Activated T-helper 1 cell treated with anti-CD3 and anti-CD28 coated beads, Interleukin-2, amount 50 U/mL, for 16 hours (primary cell): ENCODE measurements around the gene ANO10.
"Not testable (repeated sequence)": the region's sequence is repeated elsewhere in the genome, so short reads cannot be mapped to it uniquely, and the experiment has no call there.

Source experiments
- DNase-seq, 2 donors: peaks; one replicate each; pipeline ENCODE4 v3.0.0-alpha.2; 2020; ENCODE audit warnings: low read depth in 1 of 2, low spot score in 1 of 2

Gene ANO10, protein sequence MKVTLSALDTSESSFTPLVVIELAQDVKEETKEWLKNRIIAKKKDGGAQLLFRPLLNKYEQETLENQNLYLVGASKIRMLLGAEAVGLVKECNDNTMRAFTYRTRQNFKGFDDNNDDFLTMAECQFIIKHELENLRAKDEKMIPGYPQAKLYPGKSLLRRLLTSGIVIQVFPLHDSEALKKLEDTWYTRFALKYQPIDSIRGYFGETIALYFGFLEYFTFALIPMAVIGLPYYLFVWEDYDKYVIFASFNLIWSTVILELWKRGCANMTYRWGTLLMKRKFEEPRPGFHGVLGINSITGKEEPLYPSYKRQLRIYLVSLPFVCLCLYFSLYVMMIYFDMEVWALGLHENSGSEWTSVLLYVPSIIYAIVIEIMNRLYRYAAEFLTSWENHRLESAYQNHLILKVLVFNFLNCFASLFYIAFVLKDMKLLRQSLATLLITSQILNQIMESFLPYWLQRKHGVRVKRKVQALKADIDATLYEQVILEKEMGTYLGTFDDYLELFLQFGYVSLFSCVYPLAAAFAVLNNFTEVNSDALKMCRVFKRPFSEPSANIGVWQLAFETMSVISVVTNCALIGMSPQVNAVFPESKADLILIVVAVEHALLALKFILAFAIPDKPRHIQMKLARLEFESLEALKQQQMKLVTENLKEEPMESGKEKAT

DNA sequence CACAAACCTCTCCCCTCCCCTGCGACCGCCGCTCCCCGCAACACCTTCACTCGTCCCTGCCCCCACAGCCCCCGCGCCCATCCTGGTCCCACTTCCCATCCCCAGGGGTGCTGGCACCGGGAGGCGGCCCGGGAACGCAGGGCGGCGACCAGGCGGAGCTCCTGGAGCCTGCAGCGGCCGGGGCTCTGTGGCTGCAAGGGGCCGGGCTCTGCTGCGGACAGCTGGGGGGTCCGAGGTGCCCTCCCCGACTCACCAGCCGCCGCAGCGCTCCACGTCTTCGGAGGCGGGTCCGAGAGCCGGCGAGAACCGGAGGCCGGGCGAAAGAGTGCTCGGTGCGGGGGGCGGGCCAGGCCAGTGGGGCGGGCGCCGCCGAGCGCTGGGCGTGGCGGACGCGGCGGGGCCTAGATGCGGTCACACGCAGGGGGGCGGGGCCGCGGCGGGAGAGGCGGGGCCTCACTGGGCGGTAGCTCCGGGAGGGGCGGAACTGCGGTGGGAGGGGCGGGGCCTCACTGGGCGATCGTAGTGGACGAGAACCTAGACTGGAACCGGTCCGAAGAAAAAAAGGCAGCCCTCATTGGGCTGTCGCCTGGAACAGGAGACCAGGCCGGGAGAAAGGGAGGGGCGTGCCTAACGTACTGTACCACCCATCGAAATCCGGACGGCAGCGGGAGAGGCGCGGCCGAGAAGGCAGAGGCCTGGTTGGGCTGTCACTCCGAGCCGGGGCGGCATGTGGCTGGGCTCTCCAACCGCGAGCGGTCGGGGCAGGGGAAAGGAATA, at the start of gene ANO10:
TSS of gene ANO10 (minus strand) at position 356 of the 777 bp plus-strand sequence. CDS start 16,159 bp downstream, outside the sequence.
- DNase-seq: peak; percentile 93 to 94

DNA sequence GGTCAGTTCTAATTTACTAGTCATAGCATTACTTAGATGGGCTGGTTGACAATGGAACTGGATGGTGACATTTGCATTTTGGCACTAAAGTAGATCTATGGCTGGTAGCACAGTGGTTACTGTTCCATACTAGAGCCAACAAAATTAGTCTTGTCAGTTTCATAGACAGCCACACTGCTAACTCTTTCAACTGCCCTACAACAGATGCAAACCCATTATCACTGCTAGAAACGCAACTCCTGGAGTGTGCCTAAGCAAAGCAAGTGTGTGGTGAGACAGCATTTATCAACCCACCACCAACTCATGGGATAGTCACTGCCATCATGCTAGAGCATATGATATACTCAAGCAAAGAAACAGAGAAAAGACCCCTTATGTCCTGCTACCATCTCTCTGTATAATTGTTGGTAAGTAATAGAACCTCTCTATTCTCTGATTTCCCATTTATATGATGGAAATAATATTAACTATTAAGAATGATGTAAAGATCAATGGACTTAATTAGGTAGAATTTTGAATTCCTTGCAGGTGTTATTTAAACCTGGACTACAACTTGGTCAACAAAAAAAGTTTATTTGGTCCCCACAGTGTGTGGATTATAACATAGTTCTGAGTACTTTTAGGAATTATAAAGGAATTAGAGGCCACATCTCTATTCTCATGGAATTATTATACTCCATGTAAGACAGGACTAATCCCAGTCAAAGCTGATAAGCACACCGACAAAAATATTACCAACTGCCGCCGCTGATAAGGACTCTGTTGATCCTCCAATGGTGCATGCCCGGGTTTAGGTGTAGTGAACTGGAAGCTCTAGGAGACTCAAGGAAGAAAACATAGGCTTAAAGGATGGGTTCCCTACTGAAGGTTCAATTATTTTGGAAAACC, 49.1 kb upstream of the ANO10 start:
- DNase-seq: no peak

DNA sequence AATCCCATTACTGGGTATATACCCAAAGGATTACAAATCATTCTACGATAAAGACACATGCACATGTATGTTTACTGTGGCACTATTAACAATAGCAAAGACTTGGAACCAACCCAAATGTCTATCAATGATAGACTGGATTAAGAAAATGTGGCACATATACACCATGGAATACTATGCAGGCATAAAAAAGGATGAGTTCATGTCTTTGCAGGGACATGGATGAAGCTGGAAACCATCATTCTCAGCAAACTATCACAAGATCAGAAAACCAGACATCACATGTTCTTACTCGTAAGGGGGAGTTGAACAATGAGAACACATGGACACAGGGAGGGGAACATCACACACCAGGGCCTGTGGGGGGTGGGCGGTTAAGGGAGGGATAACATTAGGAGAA, 43.2 kb upstream of the ANO10 start:
- DNase-seq: not testable (repeated sequence)

DNA sequence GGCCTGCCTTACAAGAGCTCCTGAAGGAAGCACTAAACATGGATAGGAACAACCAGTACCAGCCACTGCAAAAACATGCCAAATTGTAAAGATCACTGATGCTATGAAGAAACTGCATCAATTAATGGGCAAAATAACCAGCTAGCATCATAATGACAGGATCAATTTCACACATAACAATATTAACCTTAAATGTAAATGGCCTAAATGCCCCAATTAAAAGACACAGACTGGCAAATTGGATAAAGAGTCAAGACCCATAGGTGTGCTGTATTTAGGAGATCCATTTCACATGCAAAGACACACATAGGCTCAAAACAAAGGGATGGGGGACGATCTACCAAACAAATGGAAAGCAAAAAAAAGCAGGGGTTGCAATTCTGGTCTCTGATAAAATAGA, 39.6 kb upstream of the ANO10 start:
- not testable (repeated sequence) for DNase-seq

DNA sequence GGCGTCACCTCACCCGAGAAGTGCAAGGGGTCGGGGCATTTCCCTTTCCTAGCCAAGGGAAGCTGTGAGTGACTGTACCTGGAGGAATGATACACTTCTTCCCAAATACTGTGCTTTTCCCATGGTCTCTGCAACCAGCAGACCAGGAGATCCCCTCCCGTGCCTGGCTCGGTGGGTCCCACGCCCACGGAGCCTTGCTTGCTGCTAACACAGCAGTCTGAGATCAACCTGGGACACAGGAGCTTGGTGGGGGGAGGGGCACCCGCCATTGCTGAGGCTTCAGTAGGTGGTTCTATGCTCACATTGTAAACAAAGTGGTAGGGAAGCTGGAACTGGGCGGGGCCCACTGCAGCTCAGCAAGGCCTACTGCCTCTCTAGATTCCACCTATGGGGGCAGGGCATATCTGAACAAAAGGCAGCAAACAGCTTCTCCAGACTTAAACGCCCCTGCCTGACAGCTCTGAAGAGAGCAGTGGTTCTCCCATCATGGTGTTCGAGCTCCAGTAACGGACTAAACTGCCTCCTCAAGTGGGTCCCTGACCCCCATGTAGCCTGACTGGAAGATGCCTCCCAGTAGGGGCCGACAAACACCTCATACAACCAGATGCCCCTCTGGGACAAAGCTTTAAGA, 37.6 kb upstream of the ANO10 start:
- no peak for DNase-seq

DNA sequence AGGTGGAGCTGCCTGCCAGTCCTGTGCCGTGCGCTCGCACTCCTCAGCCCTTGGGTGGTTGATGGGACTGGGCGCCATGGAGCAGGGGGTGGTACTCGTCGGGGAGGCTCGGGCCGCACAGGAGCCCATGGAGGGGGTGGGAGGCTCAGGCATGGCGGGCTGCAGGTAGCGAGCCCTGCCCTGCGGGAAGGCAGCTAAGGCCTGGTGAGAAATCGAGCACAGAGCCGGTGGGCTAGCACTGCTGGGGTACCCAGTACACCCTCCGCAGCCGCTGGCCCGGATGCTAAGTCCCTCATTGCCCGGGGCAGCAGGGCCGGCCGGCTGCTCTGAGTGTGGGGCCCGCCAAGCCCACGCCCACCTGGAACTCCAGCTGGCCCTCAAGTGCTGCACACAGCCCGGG, 34.6 kb upstream of the ANO10 start:
- DNase-seq: not testable (repeated sequence)

DNA sequence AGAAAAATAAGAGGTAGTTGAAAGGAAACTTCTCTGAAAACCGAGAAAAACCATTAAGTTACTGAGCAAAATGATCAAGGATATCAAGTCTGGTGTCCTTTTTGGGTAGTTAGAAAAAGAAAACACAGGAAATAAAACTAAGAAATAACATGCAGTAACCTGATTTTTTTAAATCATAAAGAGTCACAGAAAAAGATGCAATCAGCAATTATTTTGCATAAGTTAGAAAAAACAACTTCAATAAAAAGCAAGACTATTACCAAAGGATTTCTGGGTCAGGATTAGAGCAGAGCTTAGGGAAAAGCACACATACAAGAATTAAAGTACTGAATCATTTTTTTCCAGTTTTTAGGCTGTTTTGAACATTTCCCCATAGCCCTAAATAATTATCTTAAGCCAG, 28.5 kb upstream of the ANO10 start:
- DNase-seq: no peak

DNA sequence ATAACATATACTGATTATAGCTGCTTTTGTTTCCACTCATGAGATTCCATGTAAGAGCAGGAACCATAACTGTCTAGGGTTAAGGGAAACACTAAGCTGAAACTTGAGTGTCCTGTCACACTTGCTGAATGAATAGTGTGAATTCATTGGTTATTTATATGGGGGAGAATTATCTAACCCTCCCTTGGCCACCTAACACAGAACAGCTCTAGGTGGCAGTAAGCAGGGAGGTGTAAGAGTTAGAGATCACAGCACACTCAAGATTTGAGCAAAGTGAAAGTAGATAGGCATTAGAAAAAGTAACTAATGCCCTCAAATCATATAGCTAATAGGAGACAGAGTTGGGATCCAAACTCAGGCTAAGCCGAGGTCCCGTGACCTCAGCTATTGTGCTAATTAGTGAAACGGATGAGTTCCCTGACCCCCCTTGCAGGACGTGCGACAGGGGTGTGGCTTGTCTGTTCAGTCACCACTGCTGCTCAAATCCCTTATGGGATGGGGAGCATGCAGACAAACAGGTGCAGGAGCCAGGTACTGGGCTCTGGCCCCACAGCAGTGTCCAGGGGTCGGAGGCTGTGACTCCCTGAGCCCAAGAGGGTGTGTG, 27.7 kb upstream of the ANO10 start:
- no peak for DNase-seq

DNA sequence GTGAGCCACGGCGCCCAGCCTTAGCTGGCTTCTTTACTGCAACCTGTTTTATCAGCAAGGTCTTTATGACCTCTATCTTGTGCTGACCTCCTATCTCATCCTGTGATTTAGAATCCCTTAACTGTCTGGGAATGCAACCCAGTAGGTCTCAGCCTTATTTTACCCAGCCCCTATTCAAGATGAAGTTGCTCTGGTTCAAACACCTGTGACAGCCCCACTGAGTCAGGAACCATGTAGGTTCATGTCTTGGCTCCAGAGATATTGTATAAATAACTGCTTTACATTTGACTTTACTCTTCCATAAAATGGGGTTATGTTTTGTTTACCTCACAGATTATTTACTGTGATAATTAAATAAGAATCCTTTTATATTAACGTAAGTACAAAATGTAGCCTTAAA, 27.1 kb upstream of the ANO10 start:
- DNase-seq: no peak

DNA sequence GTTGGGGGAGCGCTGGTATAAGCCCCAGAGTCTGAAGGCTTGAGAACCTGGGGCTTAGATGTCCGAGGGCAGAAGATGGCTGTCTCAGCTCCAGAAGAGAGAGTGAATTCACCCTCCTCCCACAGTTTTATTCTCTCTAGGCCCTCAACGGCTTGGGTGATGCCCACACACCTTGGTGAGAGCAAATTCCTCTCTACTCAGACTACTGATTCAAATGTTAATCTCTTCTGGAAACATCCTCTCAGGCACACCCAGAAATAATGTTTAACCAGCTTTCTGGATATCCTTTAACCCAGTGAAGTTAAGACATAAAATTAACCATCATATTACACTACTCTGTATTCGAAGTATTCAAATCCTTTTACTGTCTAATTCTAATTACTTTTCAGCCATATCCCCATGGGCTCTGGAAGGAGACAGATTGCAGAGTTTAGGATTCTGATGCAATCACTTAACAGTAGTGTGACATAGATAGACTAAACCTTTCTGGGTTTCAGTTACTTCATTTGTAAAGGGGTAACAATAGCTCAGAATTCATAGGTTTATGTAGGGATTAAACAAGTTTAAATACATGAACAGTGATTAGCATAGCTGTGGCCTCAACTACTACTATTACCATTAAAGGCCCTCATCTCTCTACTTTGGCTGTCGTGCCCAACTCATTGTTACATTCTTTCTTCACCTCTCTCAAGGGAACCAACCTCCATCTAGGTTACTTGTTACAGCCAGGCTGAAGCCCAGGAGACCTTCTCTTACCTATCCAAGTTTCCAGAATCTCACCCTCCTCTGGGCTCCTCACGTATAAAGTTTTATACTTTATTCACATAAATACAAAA, 25.7 kb upstream of the ANO10 start:
- DNase-seq: no peak

DNA sequence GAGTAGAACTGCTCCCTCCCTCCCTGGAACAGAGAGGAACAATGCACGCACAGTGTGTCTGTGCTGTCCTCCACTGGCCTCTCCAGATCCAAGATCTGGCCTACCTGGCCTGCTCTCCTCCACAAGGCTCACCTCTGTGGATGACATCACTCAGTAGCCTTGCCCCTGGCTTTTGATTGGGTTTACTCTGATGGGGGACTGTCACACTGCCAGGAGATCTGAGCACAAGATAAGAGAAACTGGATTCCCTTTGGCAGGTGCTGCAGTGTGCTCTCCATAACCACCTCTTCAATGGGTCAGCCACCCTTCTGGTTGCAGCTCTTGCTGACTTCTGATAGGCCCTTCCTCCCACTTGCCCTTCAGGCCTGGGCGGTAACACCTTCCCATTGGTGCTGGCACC, 22.6 kb upstream of the ANO10 start:
- DNase-seq: no peak

DNA sequence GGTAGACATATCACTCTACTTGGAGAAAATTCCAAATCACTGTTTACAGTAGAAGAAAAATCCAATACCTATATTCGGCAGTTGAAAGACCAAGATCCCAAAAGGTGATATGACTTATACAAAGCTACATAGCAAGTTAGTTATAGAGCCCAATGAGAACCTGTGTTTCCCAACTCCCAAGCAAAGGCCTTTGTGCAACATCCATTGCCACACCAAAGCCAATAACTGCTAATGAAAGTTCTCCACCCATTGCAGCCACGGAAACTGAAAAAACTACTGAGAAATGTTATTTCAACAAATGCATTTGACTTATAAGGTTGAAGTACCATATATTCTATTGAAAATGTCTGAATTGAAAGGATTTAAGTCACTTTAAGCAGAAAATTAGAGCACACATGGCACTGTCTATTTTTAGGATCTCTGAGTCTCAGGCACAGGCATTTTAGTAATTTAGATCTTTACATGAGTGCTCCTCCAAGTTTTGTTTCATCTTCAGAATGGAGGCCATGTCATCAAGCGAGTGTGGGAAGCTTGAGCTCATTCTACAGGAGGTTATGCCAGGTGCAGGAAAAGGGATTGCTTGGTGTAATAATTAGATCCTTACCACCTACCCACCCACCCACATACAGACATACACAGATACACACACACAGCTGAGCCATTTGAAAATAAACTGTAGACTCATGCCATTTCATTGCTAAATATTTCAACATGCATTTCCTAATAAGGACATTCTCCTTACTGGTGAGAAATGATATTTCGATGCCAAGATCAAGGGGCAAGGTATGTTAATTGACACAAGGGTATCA, 19.7 kb upstream of the ANO10 start:
- DNase-seq: no peak

DNA sequence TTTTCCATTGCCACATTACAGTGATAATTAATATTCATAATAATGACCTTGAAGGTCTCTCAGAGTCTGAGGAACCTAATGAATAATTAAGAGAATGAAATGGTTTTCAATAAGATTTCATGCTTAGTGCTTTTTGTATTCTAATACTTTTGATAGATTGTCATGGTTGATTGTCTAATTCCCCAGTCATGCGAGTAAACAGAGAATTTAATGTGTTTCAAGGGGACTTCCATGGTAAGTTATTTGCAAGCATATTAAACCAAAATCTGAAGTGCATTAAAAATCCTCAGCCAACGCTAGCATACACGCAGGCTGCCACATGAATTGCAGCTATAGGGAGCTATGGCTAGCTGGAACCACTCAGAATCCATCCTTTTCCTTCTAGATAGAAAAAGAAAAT, 18.9 kb upstream of the ANO10 start:
- DNase-seq: no peak

DNA sequence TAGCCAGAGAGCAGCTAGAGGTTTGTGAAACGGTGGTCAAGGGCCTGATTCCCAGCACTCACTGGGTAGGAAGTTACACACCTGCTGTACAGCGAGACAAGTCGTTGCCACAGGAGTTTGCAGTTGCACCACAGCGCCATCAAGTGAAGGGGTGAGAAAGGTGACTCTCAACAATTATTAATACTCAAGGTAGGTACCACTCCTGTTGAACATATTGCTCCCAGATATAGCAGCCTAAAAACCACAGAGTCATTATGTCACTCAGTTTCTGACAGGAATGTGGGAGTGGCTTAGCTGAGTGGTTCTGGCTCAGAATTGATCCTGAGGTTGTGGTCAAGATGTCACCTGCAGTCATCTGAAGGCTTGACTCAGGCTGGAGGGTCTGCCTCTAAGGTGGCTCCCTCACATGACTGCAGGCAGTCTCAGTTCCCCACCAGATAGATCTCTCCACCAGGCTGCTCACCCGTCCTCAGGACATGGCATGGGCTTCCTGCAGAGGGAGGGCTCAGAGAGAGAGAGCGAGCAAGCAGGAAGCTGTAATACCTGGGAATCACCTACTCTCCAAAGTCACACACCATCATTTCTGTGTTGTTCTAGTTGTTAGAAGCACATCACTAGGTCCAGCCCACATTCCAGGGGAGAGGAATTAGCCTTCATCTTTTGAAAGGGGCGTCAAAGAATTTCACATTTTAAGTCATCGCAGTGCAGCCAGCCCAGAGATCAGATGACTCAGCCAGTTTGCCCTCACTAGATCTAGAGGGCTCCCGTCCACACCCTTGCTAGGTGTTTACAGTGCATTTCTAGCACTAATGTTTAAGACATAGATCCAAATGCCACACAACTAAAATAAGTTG, 17.0 kb upstream of the ANO10 start:
- DNase-seq: no peak

DNA sequence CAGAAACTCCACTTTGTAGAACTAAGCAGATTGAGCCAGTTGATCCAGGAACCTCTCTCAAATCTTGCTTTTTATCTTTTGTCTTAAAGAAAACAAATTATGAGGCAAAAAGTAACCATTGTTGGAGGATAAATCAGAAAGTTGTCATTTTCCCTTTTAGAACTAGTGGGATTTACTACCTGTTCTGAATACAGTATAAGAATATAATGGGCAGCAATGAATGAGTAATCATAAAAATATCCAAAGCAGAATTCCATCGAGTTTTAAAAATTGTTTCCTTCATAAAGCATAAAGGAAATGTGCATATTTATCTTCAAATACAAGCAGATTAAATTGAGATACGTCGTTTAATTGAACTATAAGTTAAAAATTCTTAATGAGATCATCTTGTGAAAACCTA, 15.9 kb upstream of the ANO10 start:
- DNase-seq: no peak

DNA sequence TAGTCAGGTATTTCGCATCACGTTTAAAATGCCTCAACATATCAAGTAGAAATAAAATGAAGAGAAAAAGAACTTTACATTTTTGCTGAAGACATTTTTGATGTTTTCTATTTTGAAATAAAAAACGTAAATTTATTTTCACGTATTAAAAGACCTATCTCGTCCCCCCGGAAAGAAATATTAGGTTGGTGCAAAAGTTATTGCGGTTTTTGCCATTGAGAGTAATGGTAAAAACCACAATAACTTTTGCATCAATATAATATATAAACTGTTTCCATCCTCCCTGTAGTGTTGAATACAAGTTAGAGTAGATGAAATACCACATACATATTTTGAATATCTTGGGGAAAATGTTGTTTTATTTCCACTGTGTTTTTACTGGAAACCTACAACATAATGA, 11.2 kb upstream of the ANO10 start:
- DNase-seq: no peak

DNA sequence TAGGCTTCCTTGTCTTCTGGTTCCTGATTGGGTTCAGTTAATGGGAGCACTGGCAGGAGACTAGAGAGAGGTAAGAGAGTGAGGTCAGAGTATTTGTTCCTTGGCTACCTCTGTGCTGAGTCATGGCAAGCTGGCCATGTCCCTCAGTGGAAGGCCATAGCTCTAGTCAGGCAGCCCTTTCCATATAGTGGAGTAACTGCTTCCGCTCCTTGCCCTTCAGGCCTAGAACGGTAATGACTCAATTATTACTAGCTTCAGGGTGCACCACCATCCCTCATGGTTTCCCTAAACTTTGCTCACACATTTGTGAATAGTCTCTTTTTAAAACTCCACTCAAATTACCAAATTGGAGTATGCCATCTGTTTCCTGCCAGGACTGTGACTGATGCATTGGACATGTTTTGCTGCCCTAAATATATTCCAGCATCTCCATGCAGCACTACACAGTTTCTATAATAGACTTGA, 10.5 kb upstream of the ANO10 start:
- no peak for DNase-seq
